HCT116 (cell line): Measurements from ENCODE around the gene MRGPRE. TPM values are rescaled to one million over a fixed set of nuclear protein-coding genes. Genes with fewer than 3 reads are reported as not detected.

Experiments used
- ATAC-seq: fragments of 200-7000 bp; cut with Tn5 transposase; 2 replicates; pipeline ENCODE4 v1.9.1; 2020; ENCODE audit warnings: mild to moderate bottlenecking, moderate library complexity
- BruUV-seq: library from RNA; stranded (reverse); fragments of 400-500 nt; replicated peaks from 2 replicates; lab custom pipeline; 2021; lab: Mats Ljungman, UMichigan
- CTCF ChIA-PET: fragments of 300-600 bp; sonication (Branson Sonifier 250); formaldehyde crosslinking; loops from one replicate; lab custom pipeline; 2021; ENCODE audit warnings: antibody characterized with exemption; lab: Charles Lee
- POLR2A ChIA-PET: fragments of 300-600, 350-600 bp; sonication (Branson Sonifier 250); formaldehyde crosslinking; loops from one replicate; lab custom pipeline; 2021; ENCODE audit warnings: antibody characterized with exemption; lab: Charles Lee
- RAD21 ChIA-PET, 2 experiments: fragments of 300-600 bp; sonication (Branson Sonifier 250); formaldehyde crosslinking; loops; one replicate each; lab custom pipeline; 2023; ENCODE audit warnings: low total read pairs in 2 of 2; ENCODE audit not compliant: uncharacterized antibody in 2 of 2, unreplicated experiment in 2 of 2, low non-redundant PET in 1 of 2; lab: Charles Lee
- DNase-seq: peaks from one replicate; pipeline ENCODE4 v3.0.0-alpha.2; 2010; ENCODE audit warnings: low read depth, low spot score
- H2AFZ ChIP-seq: fragments of 200-600 bp; shearing (Covaris generic), sonication (generic); 2 replicates; pipeline ENCODE4 v1.6.1; 2017; ENCODE audit warnings: low read depth, mixed run types, mixed read lengths, antibody characterized with exemption, low read length; ENCODE audit not compliant: poor library complexity, severe bottlenecking
- H3K27ac ChIP-seq: 2 replicates; pipeline ENCODE4 v1.5.1; 2012; ENCODE audit warnings: low read depth, low read length
- H3K27me3 ChIP-seq: fragments of 200-600 bp; sonication (generic); 2 replicates; pipeline ENCODE4 v1.6.1; 2016; ENCODE audit warnings: mixed run types, low read length, mixed read lengths; ENCODE audit not compliant: insufficient read depth
- H3K36me3 ChIP-seq, 2 experiments: fragments of 200-500 bp in 1 of 2; fragments of 200-600 bp in 1 of 2; sonication (Bioruptor generic) in 1 of 2; sonication (generic) in 1 of 2; 2 replicates each; pipeline versions ENCODE4 v1.5.1 to v1.6.1; 2014 to 2016; ENCODE audit warnings: low read length in 2 of 2, inconsistent platforms in 1 of 2, mixed read lengths in 1 of 2, mixed run types in 1 of 2; ENCODE audit not compliant: insufficient read depth in 2 of 2, control insufficient read depth in 1 of 2
- H3K4me1 ChIP-seq, 2 experiments: fragments of 200-600 bp in 1 of 2; sonication (generic) in 1 of 2; 2 replicates each; pipeline versions ENCODE4 v1.5.1 to v1.6.1; 2012 to 2017; ENCODE audit warnings: low read length in 2 of 2, inconsistent platforms in 1 of 2, mild to moderate bottlenecking in 1 of 2, mixed read lengths in 1 of 2, mixed run types in 1 of 2, moderate library complexity in 1 of 2; ENCODE audit not compliant: insufficient read depth in 2 of 2, control insufficient read depth in 1 of 2
- H3K4me2 ChIP-seq: fragments of 200-600 bp; sonication (generic); 2 replicates; pipeline ENCODE4 v1.6.1; 2017; ENCODE audit warnings: mixed run types, low read length, mixed read lengths
- H3K4me3 ChIP-seq, 2 experiments: fragments of 200-600 bp in 1 of 2; sonication (generic) in 1 of 2; replicated peaks in 1 of 2; 2 replicates each; pipeline ENCODE4 v1.5.1; 2011 to 2016; ENCODE audit warnings: low read length in 2 of 2, control low read depth in 1 of 2, low read depth in 1 of 2, mild to moderate bottlenecking in 1 of 2, mixed read lengths in 1 of 2, mixed run types in 1 of 2
- H3K79me2 ChIP-seq: fragments of 200-600 bp; sonication (generic); 2 replicates; pipeline ENCODE4 v1.6.1; 2017; ENCODE audit warnings: mild to moderate bottlenecking, mixed run types, low read length, moderate library complexity, mixed read lengths; ENCODE audit not compliant: insufficient read depth
- H3K9ac ChIP-seq: fragments of 200-600 bp; sonication (generic); 2 replicates; pipeline ENCODE4 v1.6.1; 2016; ENCODE audit warnings: low read length, mixed read lengths
- H3K9me2 ChIP-seq: fragments of 200-600 bp; sonication (generic), shearing (Covaris generic); 2 replicates; pipeline ENCODE4 v1.6.1; 2017; ENCODE audit warnings: mixed run types, mild to moderate bottlenecking, moderate library complexity; ENCODE audit not compliant: insufficient read depth
- H3K9me3 ChIP-seq, 2 experiments: fragments of 200-500 bp in 1 of 2; fragments of 200-600 bp in 1 of 2; sonication (Bioruptor generic) in 1 of 2; sonication (generic) in 1 of 2; 2 replicates each; pipeline ENCODE4 v1.6.1; 2014 to 2017; ENCODE audit warnings: low read length in 2 of 2, mixed read lengths in 2 of 2, inconsistent platforms in 1 of 2, low read depth in 1 of 2, mild to moderate bottlenecking in 1 of 2, mixed run types in 1 of 2, moderate library complexity in 1 of 2; ENCODE audit not compliant: control insufficient read depth in 1 of 2, insufficient read depth in 1 of 2
- H4K20me1 ChIP-seq: fragments of 200-600 bp; sonication (generic), shearing (Covaris generic); 2 replicates; pipeline ENCODE4 v1.6.1; 2017; ENCODE audit warnings: mixed run types, mild to moderate bottlenecking, moderate library complexity; ENCODE audit not compliant: insufficient read depth
- CBX3 ChIP-seq: IDR thresholded peaks from 2 replicates; pipeline ENCODE4 v1.6.1; 2012; ENCODE audit warnings: low read depth
- ELF1 ChIP-seq: IDR thresholded peaks from 2 replicates; pipeline ENCODE4 v1.6.1; 2012; ENCODE audit warnings: low read depth, borderline replicate concordance
- EZH2 ChIP-seq: fragments of 200-600 bp; sonication (generic); IDR thresholded peaks from 2 replicates; pipeline ENCODE4 v1.6.1; 2017; ENCODE audit warnings: antibody characterized with exemption, mixed run types
- EZH2phosphoT487 ChIP-seq: fragments of 200-600 bp; IDR thresholded peaks from 2 replicates; pipeline ENCODE4 v1.6.1; 2018; ENCODE audit warnings: antibody characterized with exemption, borderline replicate concordance
- FOSL1 ChIP-seq: IDR thresholded peaks from 2 replicates; pipeline ENCODE4 v1.6.1; 2012; ENCODE audit warnings: low read depth
- JUND ChIP-seq: IDR thresholded peaks from 2 replicates; pipeline ENCODE4 v1.6.1; 2012
- POLR2A ChIP-seq: IDR thresholded peaks from 2 replicates; pipeline ENCODE4 v1.7.0; 2011; ENCODE audit warnings: borderline replicate concordance; ENCODE audit not compliant: insufficient read depth, insufficient read length; ENCODE audit errors: extremely low read depth
- POLR2AphosphoS5 ChIP-seq: IDR thresholded peaks from 2 replicates; pipeline ENCODE4 v1.6.1; 2011; ENCODE audit warnings: mild to moderate bottlenecking, low read depth, low read length, moderate library complexity
- SIN3A ChIP-seq: IDR thresholded peaks from 2 replicates; pipeline ENCODE4 v1.6.1; 2012; ENCODE audit warnings: low read depth
- SP1 ChIP-seq: IDR thresholded peaks from 2 replicates; pipeline ENCODE4 v1.6.1; 2012; ENCODE audit warnings: low read depth
- SRF ChIP-seq: IDR thresholded peaks from 2 replicates; pipeline ENCODE4 v1.6.1; 2012; ENCODE audit warnings: low read depth
- YY1 ChIP-seq: IDR thresholded peaks from 2 replicates; pipeline ENCODE4 v1.6.1; 2011; ENCODE audit warnings: low read length, low read depth, moderate library complexity, mild to moderate bottlenecking; ENCODE audit not compliant: insufficient replicate concordance; ENCODE audit errors: extremely low read depth
- ZFX ChIP-seq: fragments of 450-650 bp; IDR thresholded peaks from 2 replicates; pipeline ENCODE4 v1.6.1; 2017
- ZNF274 ChIP-seq: fragments of 200-500 bp; sonication (Bioruptor generic); IDR thresholded peaks from 2 replicates; pipeline ENCODE4 v1.6.1; 2014; ENCODE audit warnings: mild to moderate bottlenecking, low read depth, low read length, inconsistent platforms
- intact Hi-C: fragments of 100-400 bp; cut with micrococcal nuclease; formaldehyde crosslinking; loops from 2 replicates; pipeline ENCODE4 v1.10.0; 2022
- total RNA-seq: library from RNA; stranded (reverse); gene quantifications from one replicate; pipeline ENCODE4 v1.2.1, GENCODE V29; 2021; ENCODE audit not compliant: unreplicated experiment
- TF ChIP-seq, protein P1 (sequence below): IDR thresholded peaks from 2 replicates; pipeline ENCODE4 v1.6.1; 2012
- TF ChIP-seq, protein P2 (sequence below): IDR thresholded peaks from 2 replicates; pipeline ENCODE4 v1.6.1; 2012
- TF ChIP-seq, protein P3 (sequence below), 3 experiments: fragments of 200-600 bp in 1 of 3; sonication (generic) in 1 of 3; IDR thresholded peaks in 2 of 3; conservative IDR thresholded peaks in 1 of 3; 2 replicates each; pipeline ENCODE4 v1.5.1; 2012 to 2017; ENCODE audit warnings: low read depth in 2 of 3, low read length in 2 of 3, antibody characterized with exemption in 1 of 3, borderline replicate concordance in 1 of 3, control low read depth in 1 of 3, mild to moderate bottlenecking in 1 of 3, mixed read lengths in 1 of 3, mixed run types in 1 of 3, moderate library complexity in 1 of 3; ENCODE audit not compliant: insufficient read depth in 1 of 3
- TF ChIP-seq, protein P4 (sequence below): IDR thresholded peaks from 2 replicates; pipeline ENCODE4 v1.6.1; 2012; ENCODE audit warnings: low read depth
- TF ChIP-seq, protein P5 (sequence below): IDR thresholded peaks from 2 replicates; pipeline ENCODE4 v1.6.1; 2011; ENCODE audit warnings: mild to moderate bottlenecking, low read length, moderate library complexity; ENCODE audit not compliant: insufficient replicate concordance; ENCODE audit errors: extremely low read depth

MRGPRE gene
- total RNA-seq, 1 experiment from 2014 or later = not detected

DNA sequence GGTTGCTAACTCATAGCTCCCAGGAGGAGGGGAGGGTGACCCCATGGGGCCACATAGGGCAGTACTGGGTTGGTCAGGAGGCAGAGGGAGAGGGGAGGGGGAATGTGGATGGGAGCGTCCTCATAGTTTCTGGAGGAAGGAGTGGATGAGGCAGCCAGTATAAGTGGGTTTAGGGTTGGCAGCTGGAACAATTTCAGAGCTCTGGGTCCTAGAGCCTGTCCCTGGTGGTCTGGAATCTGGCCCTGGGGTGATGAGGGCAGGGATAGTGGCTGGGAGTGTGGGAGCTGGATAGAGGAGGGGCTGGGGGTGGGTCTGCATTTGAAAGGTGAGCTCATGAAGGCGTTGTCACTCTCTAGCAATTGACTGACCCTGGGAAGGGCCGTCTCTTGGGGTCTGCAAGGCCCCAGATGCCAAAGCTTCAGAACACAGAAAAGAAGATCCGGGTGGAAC, 8.3 kb downstream of the MRGPRE start:
- no peak overlapping the region for H3K4me3 ChIP-seq
- ChIA-PET POLR2A (interaction anchor here (1.2 kb wide), 2 partner anchors 155 to 295 kb away, joined by 3 read pairs; partner anchors contain the start of genes PHLDA2 and ZNF195), RAD21 (no interaction called here), CTCF (interaction anchor here (1.6 kb wide), 1 partner anchor 185 kb away, joined by 5 read pairs; no protein-coding TSS in a partner anchor)
- ATAC-seq (no peak), DNase-seq (no peak)
- no peak overlapping the region for H3K9ac ChIP-seq
- no peaks in the 10 kb centered on the region for H3K79me2 ChIP-seq
- no peaks in the 10 kb centered on the region for H3K9me3 ChIP-seq
- no peak overlapping the region for H3K27ac ChIP-seq
- TF ChIP-seq, protein P1, sequence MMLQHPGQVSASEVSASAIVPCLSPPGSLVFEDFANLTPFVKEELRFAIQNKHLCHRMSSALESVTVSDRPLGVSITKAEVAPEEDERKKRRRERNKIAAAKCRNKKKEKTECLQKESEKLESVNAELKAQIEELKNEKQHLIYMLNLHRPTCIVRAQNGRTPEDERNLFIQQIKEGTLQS = no peak
- TF ChIP-seq, protein P2, sequence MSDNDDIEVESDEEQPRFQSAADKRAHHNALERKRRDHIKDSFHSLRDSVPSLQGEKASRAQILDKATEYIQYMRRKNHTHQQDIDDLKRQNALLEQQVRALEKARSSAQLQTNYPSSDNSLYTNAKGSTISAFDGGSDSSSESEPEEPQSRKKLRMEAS = no peak
- TF ChIP-seq SRF = no peak
- TF ChIP-seq POLR2AphosphoS5 = no peak
- TF ChIP-seq EZH2 = no peak
- TF ChIP-seq SIN3A = no peak
- TF ChIP-seq YY1 = no peak
- no peak for TF ChIP-seq POLR2A
- TF ChIP-seq ZNF274 = no peak
- TF ChIP-seq JUND = no peak
- TF ChIP-seq, protein P3, sequence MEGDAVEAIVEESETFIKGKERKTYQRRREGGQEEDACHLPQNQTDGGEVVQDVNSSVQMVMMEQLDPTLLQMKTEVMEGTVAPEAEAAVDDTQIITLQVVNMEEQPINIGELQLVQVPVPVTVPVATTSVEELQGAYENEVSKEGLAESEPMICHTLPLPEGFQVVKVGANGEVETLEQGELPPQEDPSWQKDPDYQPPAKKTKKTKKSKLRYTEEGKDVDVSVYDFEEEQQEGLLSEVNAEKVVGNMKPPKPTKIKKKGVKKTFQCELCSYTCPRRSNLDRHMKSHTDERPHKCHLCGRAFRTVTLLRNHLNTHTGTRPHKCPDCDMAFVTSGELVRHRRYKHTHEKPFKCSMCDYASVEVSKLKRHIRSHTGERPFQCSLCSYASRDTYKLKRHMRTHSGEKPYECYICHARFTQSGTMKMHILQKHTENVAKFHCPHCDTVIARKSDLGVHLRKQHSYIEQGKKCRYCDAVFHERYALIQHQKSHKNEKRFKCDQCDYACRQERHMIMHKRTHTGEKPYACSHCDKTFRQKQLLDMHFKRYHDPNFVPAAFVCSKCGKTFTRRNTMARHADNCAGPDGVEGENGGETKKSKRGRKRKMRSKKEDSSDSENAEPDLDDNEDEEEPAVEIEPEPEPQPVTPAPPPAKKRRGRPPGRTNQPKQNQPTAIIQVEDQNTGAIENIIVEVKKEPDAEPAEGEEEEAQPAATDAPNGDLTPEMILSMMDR (IDR thresholded peaks at IDR 0.05 in 2 of 3, conservative IDR thresholded peaks at IDR 0.05 in 1 of 3; ENCODE audit: borderline replicate concordance in 1 of 3, insufficient read depth in 1 of 3, low read depth in 2 of 3, low read length in 2 of 3) = no peak
- no peak for TF ChIP-seq ZFX
- TF ChIP-seq FOSL1 = no peak
- TF ChIP-seq, protein P4, sequence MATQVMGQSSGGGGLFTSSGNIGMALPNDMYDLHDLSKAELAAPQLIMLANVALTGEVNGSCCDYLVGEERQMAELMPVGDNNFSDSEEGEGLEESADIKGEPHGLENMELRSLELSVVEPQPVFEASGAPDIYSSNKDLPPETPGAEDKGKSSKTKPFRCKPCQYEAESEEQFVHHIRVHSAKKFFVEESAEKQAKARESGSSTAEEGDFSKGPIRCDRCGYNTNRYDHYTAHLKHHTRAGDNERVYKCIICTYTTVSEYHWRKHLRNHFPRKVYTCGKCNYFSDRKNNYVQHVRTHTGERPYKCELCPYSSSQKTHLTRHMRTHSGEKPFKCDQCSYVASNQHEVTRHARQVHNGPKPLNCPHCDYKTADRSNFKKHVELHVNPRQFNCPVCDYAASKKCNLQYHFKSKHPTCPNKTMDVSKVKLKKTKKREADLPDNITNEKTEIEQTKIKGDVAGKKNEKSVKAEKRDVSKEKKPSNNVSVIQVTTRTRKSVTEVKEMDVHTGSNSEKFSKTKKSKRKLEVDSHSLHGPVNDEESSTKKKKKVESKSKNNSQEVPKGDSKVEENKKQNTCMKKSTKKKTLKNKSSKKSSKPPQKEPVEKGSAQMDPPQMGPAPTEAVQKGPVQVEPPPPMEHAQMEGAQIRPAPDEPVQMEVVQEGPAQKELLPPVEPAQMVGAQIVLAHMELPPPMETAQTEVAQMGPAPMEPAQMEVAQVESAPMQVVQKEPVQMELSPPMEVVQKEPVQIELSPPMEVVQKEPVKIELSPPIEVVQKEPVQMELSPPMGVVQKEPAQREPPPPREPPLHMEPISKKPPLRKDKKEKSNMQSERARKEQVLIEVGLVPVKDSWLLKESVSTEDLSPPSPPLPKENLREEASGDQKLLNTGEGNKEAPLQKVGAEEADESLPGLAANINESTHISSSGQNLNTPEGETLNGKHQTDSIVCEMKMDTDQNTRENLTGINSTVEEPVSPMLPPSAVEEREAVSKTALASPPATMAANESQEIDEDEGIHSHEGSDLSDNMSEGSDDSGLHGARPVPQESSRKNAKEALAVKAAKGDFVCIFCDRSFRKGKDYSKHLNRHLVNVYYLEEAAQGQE = no peak
- TF ChIP-seq, protein P5, sequence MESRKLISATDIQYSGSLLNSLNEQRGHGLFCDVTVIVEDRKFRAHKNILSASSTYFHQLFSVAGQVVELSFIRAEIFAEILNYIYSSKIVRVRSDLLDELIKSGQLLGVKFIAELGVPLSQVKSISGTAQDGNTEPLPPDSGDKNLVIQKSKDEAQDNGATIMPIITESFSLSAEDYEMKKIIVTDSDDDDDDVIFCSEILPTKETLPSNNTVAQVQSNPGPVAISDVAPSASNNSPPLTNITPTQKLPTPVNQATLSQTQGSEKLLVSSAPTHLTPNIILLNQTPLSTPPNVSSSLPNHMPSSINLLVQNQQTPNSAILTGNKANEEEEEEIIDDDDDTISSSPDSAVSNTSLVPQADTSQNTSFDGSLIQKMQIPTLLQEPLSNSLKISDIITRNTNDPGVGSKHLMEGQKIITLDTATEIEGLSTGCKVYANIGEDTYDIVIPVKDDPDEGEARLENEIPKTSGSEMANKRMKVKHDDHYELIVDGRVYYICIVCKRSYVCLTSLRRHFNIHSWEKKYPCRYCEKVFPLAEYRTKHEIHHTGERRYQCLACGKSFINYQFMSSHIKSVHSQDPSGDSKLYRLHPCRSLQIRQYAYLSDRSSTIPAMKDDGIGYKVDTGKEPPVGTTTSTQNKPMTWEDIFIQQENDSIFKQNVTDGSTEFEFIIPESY = no peak
- no peak for TF ChIP-seq EZH2phosphoT487
- no peak for TF ChIP-seq CBX3
- TF ChIP-seq SP1 = no peak
- no peak for TF ChIP-seq ELF1
- no peak overlapping the region for H3K4me2 ChIP-seq
- no peaks in the 10 kb centered on the region for H3K9me2 ChIP-seq
- H3K27me3 ChIP-seq = no peaks in the 10 kb centered on the region
- peaks cover 5 to 7% of the 10 kb centered on the region in 2 experiments for H3K4me1 ChIP-seq
- no peaks in the 10 kb centered on the region for H4K20me1 ChIP-seq
- BruUV-seq = no TSS peak
- no peaks in the 10 kb centered on the region for H3K36me3 ChIP-seq
- intact Hi-C loops = no loop called here
- H2AFZ ChIP-seq = no peak overlapping the region
